K562 (cell line): ENCODE results near the gene NRP1.

Source experiments
- CREM ChIP-seq: IDR thresholded peaks from 2 replicates; pipeline ENCODE4 v1.6.1; 2014; ENCODE audit warnings: antibody characterized with exemption, low read depth
- CTCF ChIP-seq, 3 experiments: IDR thresholded peaks in 2 of 3; conservative IDR thresholded peaks in 1 of 3; 2 replicates each; pipeline ENCODE4 v1.5.1; 2011 to 2012; ENCODE audit warnings: low read length in 3 of 3, mild to moderate bottlenecking in 3 of 3, control low read depth in 2 of 3, improper control_type of control experiment in 1 of 3, inconsistent platforms in 1 of 3, low read depth in 1 of 3, mixed read lengths in 1 of 3, moderate library complexity in 1 of 3; ENCODE audit not compliant: insufficient read depth in 2 of 3
- EZH2 ChIP-seq: IDR thresholded peaks from 2 replicates; pipeline ENCODE4 v1.6.1; 2012; ENCODE audit warnings: low read depth, mild to moderate bottlenecking, inconsistent platforms, low read length, borderline replicate concordance
- POLR2A ChIP-seq: fragments of 450-650 bp; conservative IDR thresholded peaks from 2 replicates; pipeline ENCODE4 v1.6.1; 2016
- POLR2AphosphoS5 ChIP-seq: IDR thresholded peaks from 2 replicates; pipeline ENCODE4 v1.6.1; 2011; ENCODE audit warnings: mild to moderate bottlenecking, low read depth, low read length, moderate library complexity; ENCODE audit not compliant: control insufficient read depth, insufficient read depth
- ZEB2 ChIP-seq: fragments of 450-650 bp; IDR thresholded peaks from 2 replicates; pipeline ENCODE4 v1.6.1; 2016

GRCh38 chr10:33323721-33324120 is 10.7 kb downstream of the NRP1 start:
- TF ChIP-seq CTCF (IDR thresholded peaks at IDR 0.05 in 2 of 3, conservative IDR thresholded peaks at IDR 0.05 in 1 of 3; ENCODE audit: insufficient read depth in 2 of 3, low read depth in 1 of 3, low read length in 3 of 3) (no peak), ZEB2 (no peak), POLR2A (no peak), POLR2AphosphoS5 (no peak), CREM (no peak), EZH2 (no peak)
